ENCODE data around the gene OR2Z1.

The OR2Z1 gene

GRCh38 chr19:8699908-8700307 is 21.5 kb upstream of the OR2Z1 start:
- no peaks in the 10 kb centered on the region for H3K27me3 ChIP-seq (ENCODE audit: insufficient read depth, poor library complexity, severe bottlenecking)
- no peak overlapping the region for H3K4me3 ChIP-seq (replicated peaks; ENCODE audit: insufficient read depth, low read length)
- no peak overlapping the region for H3K27ac ChIP-seq (replicated peaks)
- no peak for DNase-seq (ENCODE audit: low read depth in 1 of 2, low spot score in 1 of 2)
- TF ChIP-seq SPI1 (IDR thresholded peaks at IDR 0.05; ENCODE audit: borderline replicate concordance, low read depth) (no peak), CTCF (IDR thresholded peaks at IDR 0.05; ENCODE audit: insufficient read depth, low read length) (no peak), REST (IDR thresholded peaks at IDR 0.05; ENCODE audit: insufficient replicate concordance, low read depth) (no peak), POLR2AphosphoS5 (IDR thresholded peaks at IDR 0.05; ENCODE audit: low read depth) (no peak), GABPA (IDR thresholded peaks at IDR 0.05; ENCODE audit: low read depth) (no peak)

GRCh38 chr19:8700956-8701355 is 20.5 kb upstream of the OR2Z1 start:
- H3K27me3 ChIP-seq (ENCODE audit: insufficient read depth, poor library complexity, severe bottlenecking), result no peaks in the 10 kb centered on the region
- TF ChIP-seq REST (IDR thresholded peaks at IDR 0.05; ENCODE audit: insufficient replicate concordance, low read depth) (no peak), POLR2AphosphoS5 (IDR thresholded peaks at IDR 0.05; ENCODE audit: low read depth) (no peak), SPI1 (IDR thresholded peaks at IDR 0.05; ENCODE audit: borderline replicate concordance, low read depth) (no peak), CTCF (IDR thresholded peaks at IDR 0.05; ENCODE audit: insufficient read depth, low read length) (no peak), GABPA (IDR thresholded peaks at IDR 0.05; ENCODE audit: low read depth) (no peak)
- H3K27ac ChIP-seq (replicated peaks), result no peak overlapping the region
- DNase-seq (ENCODE audit: low read depth in 1 of 2, low spot score in 1 of 2), result no peak
- H3K4me3 ChIP-seq (replicated peaks; ENCODE audit: insufficient read depth, low read length), result no peak overlapping the region

- DNase-seq (ENCODE audit: low read depth in 1 of 2, low spot score in 1 of 2), result peak; percentile 15 to 22
- H3K4me3 ChIP-seq (replicated peaks; ENCODE audit: insufficient read depth, low read length), result no peak overlapping the region
- TF ChIP-seq REST (IDR thresholded peaks at IDR 0.05; ENCODE audit: insufficient replicate concordance, low read depth) (no peak), POLR2AphosphoS5 (IDR thresholded peaks at IDR 0.05; ENCODE audit: low read depth) (no peak), GABPA (IDR thresholded peaks at IDR 0.05; ENCODE audit: low read depth) (no peak), SPI1 (IDR thresholded peaks at IDR 0.05; ENCODE audit: borderline replicate concordance, low read depth) (no peak), CTCF (IDR thresholded peaks at IDR 0.05; ENCODE audit: insufficient read depth, low read length) (no peak)
- H3K27ac ChIP-seq (replicated peaks), result no peak overlapping the region
- H3K27me3 ChIP-seq (ENCODE audit: insufficient read depth, poor library complexity, severe bottlenecking), result no peaks in the 10 kb centered on the region
Measured at GRCh38 chr19:8702350-8702749, 19.1 kb upstream of the OR2Z1 start.

All from HL-60 (cell line).